ENCODE data around the gene SLC38A6.

The SLC38A6 gene

DNA sequence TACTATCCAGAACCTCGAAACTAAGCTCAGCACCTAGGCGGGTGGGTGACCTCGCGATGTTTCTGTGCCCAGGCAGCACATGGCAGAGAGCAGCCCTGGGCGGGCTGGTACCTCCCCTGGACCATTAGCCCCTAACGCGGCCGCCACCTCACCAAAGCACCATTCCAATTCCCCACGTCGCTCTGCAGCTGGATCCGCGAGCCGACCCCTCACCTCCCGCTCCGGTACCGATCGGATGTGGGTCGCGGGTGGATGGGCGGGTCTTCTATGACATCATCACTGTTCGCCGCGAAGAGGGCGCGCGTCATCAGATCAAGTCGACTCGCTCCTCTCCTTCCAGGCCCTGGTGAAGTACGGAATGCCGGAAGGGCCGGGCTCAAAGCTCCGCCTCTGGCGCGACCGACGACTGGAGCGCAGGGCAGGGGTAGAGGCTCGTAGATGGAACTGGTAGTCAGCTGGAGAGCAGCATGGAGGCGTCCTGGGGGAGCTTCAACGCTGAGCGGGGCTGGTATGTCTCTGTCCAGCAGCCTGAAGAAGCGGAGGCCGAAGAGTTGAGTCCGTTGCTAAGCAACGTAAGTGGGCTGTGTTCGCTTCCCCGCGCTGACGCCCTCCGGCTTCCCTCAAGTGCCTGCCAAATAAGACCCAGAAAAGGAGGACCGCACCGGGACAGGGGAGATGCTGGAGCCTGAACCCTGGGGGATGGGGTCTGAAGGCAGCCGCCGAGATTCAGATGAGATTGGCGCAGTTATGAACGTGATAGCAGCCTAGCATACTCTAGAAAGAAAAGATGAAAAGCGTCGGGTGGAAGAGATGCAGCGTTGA lies at the start of gene SLC38A6, which contains the start of gene TRMT5:
TSS of gene SLC38A6 (plus strand) at position 435 of the 822 bp plus-strand sequence. CDS start at position 468, 33 bp downstream.
TSS of gene TRMT5 (minus strand) at position 269 of the 822 bp plus-strand sequence. CDS start at position 163, 106 bp downstream.
- peak; percentile 94 for DNase-seq (ENCODE audit: low spot score)

DNA sequence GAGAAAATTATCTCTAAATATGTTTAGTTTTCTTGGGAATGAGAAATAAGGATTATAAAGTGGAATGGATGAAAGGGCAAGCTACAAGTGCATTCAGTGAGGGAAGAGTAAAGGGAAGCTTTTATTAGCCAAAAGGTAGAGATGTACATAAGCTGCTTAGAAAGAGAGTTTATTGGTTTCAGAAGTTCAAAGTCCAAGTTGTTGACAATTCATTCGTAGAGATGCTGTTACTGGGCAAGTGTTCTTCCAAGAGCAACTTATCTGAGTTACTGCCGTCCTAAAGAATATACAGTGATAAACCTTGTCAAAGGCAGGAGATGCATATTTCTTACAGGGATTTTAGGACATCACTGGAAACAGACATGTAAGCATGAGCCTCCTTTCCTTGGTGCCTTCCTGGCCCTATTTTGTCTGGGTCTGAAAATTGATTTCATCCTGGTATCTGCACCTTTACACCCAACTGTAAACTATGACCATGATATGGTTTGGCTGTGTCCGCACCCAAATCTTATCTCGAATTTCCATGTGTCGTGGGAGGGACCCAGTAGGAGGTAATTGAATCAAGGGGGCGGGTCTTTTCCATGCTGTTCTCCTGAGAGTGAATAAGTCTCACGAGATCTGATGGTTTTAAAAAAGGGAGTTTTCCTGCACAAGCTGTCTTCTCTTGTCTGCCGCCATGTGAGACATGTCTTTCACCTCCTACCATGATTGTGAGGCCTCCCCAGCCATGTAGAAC lies 47.0 kb upstream of the SLC38A6 start:
- no peak for DNase-seq (ENCODE audit: low spot score)

DNA sequence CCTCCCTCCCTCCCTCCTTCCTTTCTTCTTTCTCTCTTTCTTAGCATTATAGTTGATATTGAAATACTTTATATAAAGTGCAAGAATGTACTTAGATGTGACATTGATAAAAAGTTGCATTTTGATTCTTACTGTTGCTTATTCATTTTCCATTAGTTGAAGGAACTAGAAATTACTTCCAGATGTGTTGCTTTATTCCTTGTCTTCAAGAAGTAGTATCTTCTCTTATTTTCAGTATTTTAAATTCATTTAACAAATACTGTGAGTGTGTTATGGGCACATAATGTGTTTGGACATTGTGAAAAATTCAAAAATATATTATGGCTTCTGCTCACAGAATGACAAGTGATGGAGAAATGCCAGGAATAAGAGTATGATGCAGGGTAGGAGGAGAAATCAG lies 45.7 kb upstream of the SLC38A6 start:
- DNase-seq (ENCODE audit: low spot score), result no peak

DNA sequence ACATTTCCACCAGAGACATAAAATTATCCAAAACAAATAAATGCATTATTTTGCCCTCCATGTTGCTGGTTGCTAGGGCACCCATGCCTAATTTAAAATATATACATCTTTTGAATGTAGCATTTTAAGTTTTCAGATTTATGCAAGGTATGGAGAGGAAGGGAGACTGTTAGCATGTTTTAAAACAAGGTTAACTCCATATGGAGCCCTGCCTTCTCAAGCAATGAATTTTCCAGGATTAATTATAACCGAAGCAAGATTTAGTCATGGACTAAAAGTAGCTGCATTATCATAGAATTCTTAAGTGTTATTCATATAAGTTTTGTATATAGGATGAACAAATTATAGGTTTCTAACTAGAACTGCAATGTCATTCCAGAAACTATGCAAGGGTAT lies 37.4 kb upstream of the SLC38A6 start:
- DNase-seq (ENCODE audit: low spot score), result no peak

DNA sequence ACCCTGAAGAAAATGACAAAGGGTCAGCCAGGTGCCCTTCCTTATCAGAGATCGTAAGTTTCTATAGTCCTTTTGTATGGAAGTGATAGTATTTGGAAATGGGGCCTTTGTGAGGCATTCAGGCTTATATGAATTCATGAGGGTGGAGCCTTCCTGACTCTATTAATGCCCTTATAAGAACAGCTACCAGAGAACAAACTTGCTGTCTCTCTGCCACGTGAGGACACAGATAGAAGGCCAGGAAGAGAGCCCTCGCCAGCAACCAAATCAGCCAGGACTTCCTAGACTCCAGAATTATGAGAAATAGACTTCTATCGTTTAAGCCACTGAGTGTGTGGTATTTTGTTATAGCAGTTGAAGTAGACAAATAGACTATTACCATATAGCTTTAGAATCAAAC lies 36.8 kb upstream of the SLC38A6 start:
- no peak for DNase-seq (ENCODE audit: low spot score)

DNA sequence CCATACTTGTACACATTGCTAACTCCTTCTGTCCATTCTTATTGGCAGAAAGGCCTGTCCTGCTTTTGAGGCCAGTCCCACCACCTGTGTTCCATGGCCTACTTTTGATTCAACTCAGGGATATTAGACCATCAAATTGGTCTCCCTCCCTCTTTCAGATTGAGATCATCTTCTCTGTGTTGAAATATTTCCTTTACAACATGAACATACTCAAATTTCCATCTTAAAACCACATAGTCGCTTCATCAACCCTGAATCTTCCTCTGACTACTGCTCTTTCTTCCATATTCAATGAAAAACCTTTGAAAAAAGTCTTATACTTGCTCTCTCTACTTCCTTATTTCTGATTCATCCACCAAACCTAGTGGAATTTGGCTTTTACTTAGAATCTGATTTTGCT lies 35.1 kb upstream of the SLC38A6 start:
- no peak for DNase-seq (ENCODE audit: low spot score)

DNA sequence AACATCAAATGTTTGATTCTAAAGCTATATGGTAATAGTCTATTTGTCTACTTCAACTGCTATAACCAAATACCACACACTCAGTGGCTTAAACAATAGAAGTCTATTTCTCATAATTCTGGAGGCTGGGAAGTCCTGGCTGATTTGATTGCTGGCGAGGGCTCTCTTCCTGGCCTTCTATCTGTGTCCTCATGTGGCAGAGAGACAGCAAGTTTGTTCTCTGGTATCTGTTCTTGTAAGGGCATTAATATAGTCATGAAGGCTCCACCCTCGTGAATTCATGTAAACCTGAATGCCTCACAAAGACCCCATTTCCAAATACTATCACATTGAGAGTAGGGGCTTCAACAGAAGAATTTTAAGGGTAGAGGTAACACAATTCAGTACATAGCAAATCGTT lies 34.3 kb upstream of the SLC38A6 start:
- no peak for DNase-seq (ENCODE audit: low spot score)

DNA sequence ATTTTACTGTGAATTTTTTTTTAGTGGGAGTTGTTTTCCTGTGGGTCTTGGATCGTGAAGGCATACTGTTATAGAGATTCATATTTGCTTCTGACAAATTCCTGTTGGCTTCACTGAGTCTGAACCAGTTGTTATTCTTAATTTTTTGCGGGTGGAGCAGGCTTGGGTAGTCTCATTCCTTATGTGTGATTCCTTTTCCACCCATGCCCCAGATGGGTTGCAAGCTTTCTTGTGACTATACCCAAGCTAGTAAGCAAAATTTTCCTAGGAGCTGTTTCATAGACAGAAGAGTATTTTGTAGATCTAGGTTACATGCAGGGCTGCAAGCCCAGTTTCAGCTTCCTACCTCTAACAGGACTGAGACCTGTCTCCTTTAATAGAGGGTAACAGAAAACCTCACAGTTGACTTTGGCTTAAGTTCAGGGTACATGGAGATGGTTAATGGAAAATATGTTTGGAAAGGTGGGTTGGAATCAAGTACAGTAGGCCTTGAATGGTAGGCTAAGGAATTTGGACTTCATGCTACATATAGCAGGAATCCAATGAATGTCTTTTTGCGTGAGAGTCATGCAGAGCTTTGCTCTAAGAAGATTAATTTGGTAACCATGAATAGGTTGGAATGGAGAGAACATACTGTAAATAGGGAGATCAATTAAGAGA lies 29.1 kb upstream of the SLC38A6 start:
- no peak for DNase-seq (ENCODE audit: low spot score)

DNA sequence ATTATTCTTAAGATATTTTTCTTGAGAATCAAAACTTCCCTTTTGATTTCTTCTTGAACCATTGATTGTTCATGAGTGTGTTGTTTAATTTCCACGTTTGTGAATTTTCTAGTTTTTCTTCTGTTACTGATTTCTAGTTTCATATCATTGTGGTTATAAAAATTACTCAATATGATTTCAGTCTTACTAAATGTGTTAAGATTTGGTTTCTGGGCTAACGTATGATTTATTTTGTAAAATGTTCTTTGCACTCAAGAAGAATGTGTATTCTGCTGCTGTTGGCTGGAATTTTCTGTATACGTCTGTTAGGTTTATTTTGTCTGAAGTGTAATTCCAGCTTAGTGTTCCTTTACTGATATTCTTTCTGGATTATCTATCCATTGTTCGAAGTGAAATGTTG lies 24.8 kb upstream of the SLC38A6 start:
- no peak for DNase-seq (ENCODE audit: low spot score)

DNA sequence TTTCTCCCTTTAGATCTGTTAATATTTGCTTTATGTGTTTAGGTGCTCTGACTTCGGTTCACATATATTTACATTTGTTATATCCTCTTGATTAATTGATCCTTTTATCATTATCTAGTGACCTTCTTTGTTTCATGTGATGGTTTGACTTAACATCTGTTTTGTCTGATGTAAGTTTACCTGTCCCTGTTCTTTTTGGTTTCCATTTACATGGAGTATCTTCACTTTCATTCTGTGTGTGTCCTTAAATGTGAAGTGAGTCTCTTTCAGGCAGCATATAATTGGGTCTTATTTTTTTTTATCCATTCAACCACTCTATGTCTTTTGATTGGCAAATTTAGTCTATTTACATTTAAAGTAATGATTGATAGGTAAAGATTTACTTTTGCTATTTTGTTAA lies 24.4 kb upstream of the SLC38A6 start:
- no peak for DNase-seq (ENCODE audit: low spot score)

DNA sequence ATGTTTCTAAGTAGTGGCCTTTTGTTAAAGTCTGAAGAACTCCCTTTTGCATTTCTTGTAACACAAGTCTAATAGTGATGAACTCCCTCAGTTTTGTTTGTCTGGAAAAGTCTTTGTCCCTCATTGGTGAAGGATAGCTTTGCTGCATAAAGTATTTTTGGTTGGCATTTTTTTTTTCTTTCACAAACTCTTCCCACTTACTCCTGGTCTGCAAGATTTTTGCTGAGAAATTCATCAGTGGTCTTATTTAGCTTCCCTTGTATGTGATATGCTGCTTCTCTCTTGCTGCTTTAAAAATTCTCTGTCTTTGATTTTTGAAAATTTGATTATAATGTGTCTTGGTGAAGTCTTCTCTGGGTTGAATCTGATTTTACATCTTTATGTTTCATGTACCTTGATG lies 22.9 kb upstream of the SLC38A6 start:
- no peak for DNase-seq (ENCODE audit: low spot score)

DNA sequence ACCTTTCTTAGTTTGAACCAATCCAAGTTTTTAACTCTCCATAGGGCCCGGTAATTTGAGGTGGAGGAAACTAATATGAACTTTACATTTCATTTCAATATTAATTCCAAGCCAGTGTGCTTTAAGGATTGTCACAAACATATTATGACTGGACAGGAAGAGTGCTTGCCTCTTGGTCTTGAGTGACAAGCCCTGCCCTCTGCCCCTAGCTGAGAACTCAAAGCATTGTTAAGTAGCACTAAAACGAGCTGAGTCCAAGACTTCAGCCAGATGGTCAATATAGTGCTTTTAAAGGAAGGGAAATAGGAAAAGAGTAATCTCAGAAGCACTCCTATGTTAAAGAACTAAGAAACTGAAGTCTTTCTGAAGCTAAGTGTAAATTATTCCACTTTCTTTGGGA lies 17.3 kb upstream of the SLC38A6 start:
- DNase-seq (ENCODE audit: low spot score), result no peak

DNA sequence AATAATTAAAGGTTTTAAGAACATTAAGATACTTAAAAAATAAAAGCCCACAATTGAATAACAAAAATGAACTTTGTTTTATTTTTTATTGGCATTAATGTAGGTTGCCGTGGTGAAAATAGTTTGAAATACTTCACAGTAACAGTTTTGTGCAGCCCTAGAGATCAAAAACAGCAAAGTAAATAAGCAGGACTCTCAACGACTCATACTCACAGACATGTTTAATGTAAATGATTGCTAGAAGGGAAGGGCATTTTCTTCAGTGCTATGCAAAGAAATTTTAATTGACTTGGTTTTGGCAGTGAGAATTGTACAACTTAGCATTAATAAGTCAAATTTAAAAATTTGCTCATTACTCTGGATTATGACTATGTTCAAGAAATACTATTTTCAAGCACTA lies 16.1 kb upstream of the SLC38A6 start:
- no peak for DNase-seq (ENCODE audit: low spot score)

DNA sequence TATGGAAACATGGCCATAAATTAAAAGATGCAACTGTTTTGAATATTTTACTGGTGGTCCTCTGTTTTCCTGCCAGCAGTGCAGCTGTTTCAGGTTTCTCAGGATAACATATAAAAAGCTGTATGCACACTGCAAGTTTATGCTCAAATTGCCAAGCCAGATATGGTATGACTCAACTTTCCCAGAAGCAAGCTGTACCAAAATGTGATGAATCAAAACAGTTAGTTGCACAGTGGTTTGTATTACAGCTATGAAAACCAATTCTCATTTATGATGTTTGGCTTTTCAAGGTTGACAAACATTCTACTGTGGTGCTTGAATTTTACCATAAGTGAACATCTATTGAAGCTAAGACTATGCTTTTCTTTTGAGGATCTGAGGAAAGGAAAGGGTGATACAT lies 15.6 kb upstream of the SLC38A6 start:
- DNase-seq (ENCODE audit: low spot score), result peak; percentile 23

DNA sequence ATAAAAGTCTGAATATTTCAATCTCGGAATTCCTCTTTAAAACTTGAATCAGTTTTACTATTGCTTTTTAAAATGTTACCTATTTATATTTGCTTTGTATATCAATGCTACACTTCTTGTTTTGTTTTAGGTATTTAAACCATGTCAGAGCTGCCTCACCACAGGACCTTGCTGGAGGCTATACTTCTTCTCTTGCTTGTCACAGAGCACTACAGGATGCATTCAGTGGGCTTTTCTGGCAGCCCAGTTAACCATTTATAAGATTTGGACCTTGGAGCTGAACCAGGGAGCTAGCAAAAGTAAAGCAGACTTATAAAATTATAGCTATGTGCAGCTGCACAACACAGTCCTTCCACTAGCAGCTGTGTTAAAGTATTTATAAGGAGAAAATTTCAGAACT lies 12.9 kb upstream of the SLC38A6 start:
- no peak for DNase-seq (ENCODE audit: low spot score)

DNA sequence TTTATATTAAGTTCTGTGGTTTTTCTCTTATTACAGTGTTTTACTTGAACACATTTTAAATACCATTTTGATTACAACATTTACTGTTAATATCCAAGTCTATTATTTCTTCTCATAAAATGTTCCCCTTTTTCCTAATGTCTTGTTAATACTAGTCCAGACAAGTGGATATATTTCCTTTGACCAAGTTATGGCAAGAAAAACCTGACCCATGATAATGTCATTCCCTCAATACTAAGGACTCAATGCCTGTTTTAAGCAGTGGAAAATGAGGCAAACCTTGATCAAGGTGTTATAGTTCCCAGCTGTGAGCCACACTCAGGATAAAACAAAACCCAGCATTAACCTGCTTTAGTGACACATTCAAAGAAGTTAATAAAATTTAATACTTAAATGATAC lies 12.4 kb upstream of the SLC38A6 start:
- DNase-seq (ENCODE audit: low spot score), result no peak

DNA sequence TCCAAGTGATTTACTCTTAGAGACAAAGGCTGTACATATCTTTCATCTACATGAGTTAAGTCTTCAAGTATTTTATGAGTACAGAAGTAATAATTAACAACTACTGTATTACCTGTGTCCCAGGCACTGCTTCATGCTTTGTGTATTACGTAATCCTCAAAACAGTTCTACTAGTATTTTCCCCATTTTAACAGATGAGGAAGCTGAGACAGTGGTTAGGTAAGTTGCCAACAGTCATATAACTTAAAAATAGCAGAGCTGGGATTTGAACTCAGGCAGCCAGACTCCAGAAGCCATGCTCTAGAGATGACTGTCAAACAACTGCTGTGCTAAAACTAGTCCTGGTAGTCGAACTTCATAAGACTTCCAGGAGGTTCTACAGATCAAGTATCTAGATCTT lies 10.9 kb upstream of the SLC38A6 start:
- DNase-seq (ENCODE audit: low spot score), result no peak

DNA sequence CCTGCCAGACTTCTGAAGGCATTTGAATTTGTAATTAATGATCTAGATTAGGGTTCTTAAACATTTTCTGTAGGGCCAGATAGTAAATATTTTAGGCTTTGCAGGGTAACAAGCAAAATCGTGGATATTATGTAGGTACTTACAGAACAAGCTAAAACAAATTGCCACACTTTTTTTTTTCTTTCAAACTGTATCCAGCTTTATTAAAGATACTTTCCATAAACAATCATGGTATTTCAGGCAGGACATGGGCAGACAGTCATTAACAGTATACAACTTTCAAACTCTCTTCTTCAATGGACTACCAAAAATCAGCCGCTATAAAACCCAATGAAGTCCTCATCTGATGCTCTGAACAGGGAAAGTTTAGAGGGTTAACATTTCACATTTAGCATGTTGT lies 9.8 kb upstream of the SLC38A6 start:
- no peak for DNase-seq (ENCODE audit: low spot score)

DNA sequence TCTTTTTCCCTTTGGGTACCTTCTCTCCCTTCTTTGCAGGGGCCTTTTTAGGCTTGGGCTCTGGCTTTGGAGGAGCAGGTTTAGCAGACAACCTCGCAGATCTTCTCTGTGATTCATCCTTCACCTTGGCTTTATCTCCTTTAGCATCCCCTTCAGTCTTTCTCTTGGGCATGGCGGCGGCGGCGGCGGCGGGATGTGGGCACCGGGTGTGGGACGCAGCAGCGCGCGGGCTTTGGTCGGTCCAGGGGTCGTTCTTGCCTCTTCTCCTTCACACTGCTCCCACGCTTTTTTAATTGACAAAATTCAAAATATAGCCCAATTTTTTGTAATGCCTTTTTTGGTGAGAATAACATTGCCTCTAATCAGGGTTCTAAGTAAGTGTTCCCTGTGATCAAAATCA lies 8.8 kb upstream of the SLC38A6 start:
- no peak for DNase-seq (ENCODE audit: low spot score)

DNA sequence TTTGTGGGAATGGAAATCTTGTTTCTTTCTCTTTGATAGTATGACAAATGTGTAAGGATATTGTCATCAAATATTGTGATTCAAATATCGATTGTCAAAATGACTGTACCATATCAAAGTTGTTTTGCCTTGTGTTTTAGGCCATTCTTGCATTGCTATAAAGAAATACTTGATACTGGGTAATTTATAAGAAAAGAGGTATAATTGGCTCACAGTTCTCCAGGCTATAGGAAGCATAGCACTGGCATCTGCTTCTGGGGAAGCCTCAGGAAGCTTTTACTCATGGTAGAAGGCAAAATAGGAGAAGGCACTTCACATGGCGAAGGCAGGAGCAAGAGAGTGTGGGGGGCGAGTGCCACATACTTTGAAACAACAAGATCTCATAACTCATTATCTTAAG lies 8.0 kb upstream of the SLC38A6 start:
- no peak for DNase-seq (ENCODE audit: low spot score)

DNA sequence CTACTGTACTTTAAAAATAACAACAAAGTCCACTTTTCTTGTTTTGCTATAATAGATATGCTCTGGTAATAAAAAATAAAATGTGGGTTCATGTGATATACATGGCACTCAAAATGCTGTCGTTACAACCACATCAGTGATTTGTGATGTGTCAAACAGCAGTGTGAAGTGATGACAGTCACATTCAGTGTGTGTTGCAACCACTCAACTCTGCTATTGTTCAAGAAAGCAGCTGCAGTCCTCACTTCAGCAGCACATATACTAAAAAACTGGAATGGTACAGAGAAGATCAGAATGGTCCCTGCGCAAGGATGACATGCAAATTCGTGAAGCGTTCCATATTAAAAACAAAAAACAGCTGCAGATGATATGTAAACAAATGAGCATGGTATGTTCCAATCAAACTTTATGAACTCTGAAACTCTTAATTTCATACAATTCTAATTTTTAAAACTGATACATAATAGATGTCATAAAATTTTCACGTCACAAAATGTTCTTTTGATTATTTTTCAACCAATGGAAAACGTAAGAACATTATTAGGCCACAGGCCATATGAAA lies 6.9 kb upstream of the SLC38A6 start:
- no peak for DNase-seq (ENCODE audit: low spot score)

DNA sequence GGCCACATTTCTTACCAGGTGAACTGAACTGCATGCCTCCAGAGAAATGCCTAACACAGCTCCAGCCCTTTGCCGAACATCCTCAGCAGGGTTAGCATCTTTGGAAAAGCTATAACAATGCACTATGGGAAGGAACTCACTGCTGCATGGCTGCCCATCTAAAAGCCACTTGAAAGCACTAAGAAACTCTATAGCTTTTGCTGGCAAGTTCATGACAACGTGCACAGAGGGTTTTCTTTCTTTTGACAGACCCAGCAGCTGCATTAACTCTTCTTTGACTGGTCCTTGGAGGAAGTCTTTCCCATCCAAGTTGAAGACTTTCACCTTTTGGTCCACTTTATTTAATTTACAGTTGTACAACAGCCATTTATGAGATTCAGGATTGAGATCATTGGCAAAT lies 5.5 kb upstream of the SLC38A6 start:
- no peak for DNase-seq (ENCODE audit: low spot score)

DNA sequence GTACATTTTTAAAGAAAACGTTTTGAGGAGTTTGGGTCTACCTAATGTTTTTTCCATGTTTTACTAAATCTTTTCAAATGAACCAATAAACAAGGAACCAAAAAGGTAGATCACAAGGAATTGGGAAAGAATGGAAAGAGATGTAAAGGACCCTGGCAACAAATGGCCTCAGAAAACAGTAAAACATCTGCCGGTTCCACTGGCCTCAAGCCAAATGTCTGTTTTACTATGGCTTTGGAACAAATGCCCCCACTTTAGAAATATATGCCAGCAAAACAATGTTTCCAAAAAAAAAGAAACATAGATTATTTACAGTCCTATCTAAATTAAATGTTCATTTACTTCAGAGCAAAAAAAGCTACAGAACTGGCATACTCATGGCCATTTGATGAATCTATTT lies 3.2 kb upstream of the SLC38A6 start:
- DNase-seq (ENCODE audit: low spot score), result no peak
